HEK293T (cell line): ENCODE results near the gene CLEC1A.

ENCODE experiments used
- ARNT ChIP-seq: fragments of 450-650 bp; IDR thresholded peaks from 2 replicates; pipeline ENCODE4 v1.6.1; 2017; ENCODE audit warnings: mild to moderate bottlenecking
- BHLHE40 ChIP-seq: fragments of 450-650 bp; IDR thresholded peaks from 2 replicates; pipeline ENCODE4 v1.6.1; 2016; ENCODE audit warnings: mild to moderate bottlenecking, moderate library complexity, borderline replicate concordance
- FOXK2 ChIP-seq: fragments of 450-650 bp; IDR thresholded peaks from 2 replicates; pipeline ENCODE4 v1.6.1; 2016; ENCODE audit warnings: mild to moderate bottlenecking
- FOXM1 ChIP-seq: fragments of 450-650 bp; IDR thresholded peaks from 2 replicates; pipeline ENCODE4 v1.6.1; 2017; ENCODE audit warnings: mild to moderate bottlenecking, borderline replicate concordance
- HDGF ChIP-seq: fragments of 450-650 bp; IDR thresholded peaks from 2 replicates; pipeline ENCODE4 v1.6.1; 2017; ENCODE audit warnings: antibody characterized with exemption, borderline replicate concordance
- LEF1 ChIP-seq: fragments of 450-650 bp; IDR thresholded peaks from 2 replicates; pipeline ENCODE4 v1.6.1; 2017; ENCODE audit warnings: mild to moderate bottlenecking, borderline replicate concordance
- NFRKB ChIP-seq: fragments of 450-650 bp; IDR thresholded peaks from 2 replicates; pipeline ENCODE4 v1.6.1; 2016; ENCODE audit warnings: mild to moderate bottlenecking, moderate library complexity
- SP1 ChIP-seq: fragments of 450-650 bp; IDR thresholded peaks from 2 replicates; pipeline ENCODE4 v1.6.1; 2017
- SUZ12 ChIP-seq: fragments of 450-650 bp; IDR thresholded peaks from 2 replicates; pipeline ENCODE4 v1.6.1; 2016; ENCODE audit warnings: mild to moderate bottlenecking
- TARDBP ChIP-seq: fragments of 450-650 bp; IDR thresholded peaks from 2 replicates; pipeline ENCODE4 v1.6.1; 2016
- TF ChIP-seq, protein P1 (sequence below): fragments of 450-650 bp; IDR thresholded peaks from 2 replicates; pipeline ENCODE4 v1.6.1; 2016

DNA sequence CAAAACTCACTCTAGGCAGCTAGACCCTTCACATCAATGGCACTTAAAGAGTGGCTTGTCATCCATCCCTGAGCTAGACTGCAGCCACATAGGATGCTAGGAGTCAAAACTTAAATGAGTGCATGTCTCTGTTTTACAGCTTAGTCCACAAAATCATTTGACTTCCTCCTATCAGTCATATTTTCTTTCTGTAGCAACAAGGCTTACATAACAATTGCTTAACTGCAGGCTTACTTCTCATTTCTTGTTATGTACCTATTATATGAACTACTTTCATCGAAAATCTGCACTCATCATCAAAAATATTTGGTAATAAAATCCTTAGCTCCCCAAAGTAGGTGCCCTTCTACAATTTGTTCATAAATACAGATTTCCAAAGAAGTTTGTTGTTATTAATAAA is 30.1 kb downstream of the CLEC1A start:
- TF ChIP-seq SP1 (no peak), LEF1 (no peak), FOXK2 (no peak), TARDBP (no peak), HDGF (no peak), SUZ12 (no peak), NFRKB (no peak), ARNT (no peak), BHLHE40 (no peak), FOXM1 (no peak)
- TF ChIP-seq, protein P1, sequence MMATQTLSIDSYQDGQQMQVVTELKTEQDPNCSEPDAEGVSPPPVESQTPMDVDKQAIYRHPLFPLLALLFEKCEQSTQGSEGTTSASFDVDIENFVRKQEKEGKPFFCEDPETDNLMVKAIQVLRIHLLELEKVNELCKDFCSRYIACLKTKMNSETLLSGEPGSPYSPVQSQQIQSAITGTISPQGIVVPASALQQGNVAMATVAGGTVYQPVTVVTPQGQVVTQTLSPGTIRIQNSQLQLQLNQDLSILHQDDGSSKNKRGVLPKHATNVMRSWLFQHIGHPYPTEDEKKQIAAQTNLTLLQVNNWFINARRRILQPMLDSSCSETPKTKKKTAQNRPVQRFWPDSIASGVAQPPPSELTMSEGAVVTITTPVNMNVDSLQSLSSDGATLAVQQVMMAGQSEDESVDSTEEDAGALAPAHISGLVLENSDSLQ, result no peak
